ENCODE data around the gene SOX13.

The SOX13 gene

DNA sequence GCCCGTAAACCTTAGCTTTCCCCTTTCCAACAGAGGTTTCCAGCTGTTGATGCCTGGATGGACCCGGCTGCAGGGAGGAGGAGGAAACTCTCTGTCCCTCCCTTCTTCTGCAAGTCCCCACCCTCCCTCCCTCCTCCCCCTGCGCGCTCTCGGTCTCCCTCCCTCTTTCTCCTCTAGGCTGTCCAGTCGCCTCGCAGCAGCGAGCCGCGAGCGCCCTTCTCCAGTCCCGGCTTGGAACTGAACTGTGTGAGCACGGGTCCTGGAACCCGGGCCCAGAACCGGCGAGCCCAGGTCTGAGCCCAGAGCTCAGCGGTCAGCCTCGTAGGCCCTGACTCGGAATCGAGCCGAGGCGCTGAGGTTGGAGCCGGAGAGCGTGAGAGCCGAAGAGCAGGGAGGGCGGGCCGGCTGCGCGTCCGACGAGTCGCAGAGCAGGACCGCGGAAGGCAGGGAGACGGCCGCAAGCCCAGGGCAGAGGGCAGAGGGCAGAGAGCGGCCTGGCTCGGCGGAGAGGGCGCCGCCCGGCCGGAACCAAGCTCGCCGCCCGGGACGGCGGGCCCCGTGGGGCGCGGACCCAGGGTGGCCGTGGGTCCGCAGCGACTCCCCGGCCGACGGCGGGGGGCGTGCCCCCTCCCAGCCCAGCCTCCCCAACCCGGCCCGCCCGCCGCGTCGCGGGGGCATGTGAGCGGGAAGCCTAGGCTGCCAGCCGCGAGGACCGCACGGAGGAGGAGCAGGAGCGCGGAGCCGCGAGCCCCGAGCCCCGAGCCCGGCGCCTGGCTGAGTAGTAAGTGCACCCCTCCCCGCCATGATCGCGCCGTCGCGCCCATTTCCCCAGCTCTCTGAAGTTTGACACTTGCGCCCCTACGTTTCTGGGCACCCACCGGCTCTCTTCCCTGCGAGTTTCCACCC is at the start of gene SOX13:
SOX13 (plus strand) TSS at position 185 of the 906 bp plus-strand sequence. CDS start 39,801 bp downstream, outside the sequence.
- peak within 1 kb of the TSS; percentile 63 for H3K4me3 ChIP-seq (ENCODE audit: low read depth, low read length)
- TF ChIP-seq, protein P1, sequence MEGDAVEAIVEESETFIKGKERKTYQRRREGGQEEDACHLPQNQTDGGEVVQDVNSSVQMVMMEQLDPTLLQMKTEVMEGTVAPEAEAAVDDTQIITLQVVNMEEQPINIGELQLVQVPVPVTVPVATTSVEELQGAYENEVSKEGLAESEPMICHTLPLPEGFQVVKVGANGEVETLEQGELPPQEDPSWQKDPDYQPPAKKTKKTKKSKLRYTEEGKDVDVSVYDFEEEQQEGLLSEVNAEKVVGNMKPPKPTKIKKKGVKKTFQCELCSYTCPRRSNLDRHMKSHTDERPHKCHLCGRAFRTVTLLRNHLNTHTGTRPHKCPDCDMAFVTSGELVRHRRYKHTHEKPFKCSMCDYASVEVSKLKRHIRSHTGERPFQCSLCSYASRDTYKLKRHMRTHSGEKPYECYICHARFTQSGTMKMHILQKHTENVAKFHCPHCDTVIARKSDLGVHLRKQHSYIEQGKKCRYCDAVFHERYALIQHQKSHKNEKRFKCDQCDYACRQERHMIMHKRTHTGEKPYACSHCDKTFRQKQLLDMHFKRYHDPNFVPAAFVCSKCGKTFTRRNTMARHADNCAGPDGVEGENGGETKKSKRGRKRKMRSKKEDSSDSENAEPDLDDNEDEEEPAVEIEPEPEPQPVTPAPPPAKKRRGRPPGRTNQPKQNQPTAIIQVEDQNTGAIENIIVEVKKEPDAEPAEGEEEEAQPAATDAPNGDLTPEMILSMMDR (IDR thresholded peaks at IDR 0.05; ENCODE audit: low read depth, low read length, missing control alignments): peak; percentile 22
- DNase-seq (ENCODE audit: low read depth): peak; percentile 55
- in situ Hi-C loops (cut with HindIII; ENCODE audit: low sequenced_read_pairs): no loop called here

DNA sequence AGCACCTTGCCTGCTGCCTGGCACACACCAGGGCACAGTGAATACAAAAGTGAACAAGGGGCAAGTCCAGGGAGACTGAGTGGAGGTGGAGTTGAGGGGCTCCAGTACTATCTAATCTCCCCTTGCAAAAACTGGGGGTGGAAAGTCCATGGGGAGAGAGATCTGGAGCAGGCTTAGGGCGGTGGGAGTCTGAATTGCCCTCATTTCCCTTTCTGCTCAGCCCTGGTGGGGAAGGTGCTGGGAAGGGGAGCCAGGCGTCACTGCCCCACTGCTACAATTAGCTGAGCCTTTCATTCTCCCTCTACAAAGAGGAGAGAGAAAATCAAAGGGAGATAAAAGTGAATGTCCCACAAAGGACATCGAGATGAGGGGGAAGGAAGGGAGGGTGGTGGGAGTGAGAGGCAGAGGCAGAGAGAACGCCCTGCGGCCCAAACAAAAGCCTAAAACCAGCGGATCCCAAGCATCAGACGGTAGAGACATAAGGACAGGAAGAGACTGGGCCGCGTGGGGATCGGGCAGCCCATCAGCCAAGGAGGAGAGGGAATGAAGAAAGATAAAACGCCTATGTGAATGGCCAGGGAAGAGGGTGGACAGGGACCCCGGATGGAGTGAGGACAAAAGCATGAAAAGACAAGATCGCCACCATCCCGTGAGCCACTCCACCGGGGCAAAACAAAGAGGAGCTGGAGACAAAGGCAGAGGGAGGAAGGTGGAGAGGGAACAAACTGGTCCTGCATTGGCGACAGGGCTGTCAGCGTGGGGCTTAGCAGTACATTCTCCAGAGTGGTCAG is 46.8 kb upstream of the SOX13 start:
- no peak for DNase-seq (ENCODE audit: low read depth)
- in situ Hi-C loops (cut with HindIII; ENCODE audit: low sequenced_read_pairs): loop anchor here (10.0 kb wide), 1 partner anchor 151 kb away; no protein-coding TSS in a partner anchor
- TF ChIP-seq, protein P1 (IDR thresholded peaks at IDR 0.05; ENCODE audit: low read depth, low read length, missing control alignments): no peak
- H3K4me3 ChIP-seq (ENCODE audit: low read depth, low read length): no peak overlapping the region

DNA sequence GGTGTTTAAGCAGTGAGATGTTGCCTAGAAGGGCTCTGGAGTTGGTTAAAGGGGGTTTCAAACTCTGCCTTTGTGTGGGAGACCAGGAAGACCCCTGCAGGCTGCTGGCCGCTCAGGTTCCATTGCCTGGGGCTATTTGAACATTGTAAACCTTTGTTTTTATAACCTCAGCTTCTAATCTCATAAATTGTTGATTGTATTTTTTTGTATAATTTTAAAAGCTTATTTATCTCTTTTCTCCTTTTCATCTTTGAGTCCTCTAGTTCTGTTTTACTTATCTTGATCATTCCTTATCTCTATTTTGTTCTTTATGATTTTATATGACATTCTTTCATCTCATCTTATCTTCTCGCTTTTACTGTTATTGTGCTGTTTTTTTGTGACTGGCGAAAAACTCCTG is 45.5 kb upstream of the SOX13 start:
- TF ChIP-seq, protein P1 (IDR thresholded peaks at IDR 0.05; ENCODE audit: low read depth, low read length, missing control alignments): no peak
- DNase-seq (ENCODE audit: low read depth): no peak
- H3K4me3 ChIP-seq (ENCODE audit: low read depth, low read length): no peak overlapping the region
- in situ Hi-C loops (cut with HindIII; ENCODE audit: low sequenced_read_pairs): loop anchor here (10.0 kb wide), 1 partner anchor 153 kb away; no protein-coding TSS in a partner anchor

DNA sequence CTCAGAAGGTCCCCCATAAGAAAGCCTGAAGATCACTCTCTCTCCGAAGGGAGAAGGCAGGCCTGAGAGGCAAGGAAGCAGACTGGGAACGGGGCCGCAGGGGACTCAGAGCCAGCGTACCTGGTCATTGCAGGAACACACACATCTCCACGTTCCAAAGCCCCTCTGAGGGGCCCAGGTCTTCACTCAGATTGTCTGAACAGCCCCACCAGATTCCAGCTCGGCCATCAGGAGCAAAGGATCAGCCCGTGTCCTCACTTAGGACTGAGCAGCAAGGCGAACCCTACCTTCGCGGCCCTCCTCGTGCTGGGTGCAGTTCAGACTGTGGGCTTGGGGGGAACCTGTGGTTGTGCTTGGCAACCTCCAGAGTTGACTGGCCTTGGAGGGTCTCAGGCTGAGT is 43.9 kb upstream of the SOX13 start:
- no peak overlapping the region for H3K4me3 ChIP-seq (ENCODE audit: low read depth, low read length)
- DNase-seq (ENCODE audit: low read depth): no peak
- in situ Hi-C loops (cut with HindIII; ENCODE audit: low sequenced_read_pairs): loop anchor here (10.0 kb wide), 1 partner anchor 154 kb away; no protein-coding TSS in a partner anchor
- TF ChIP-seq, protein P1 (IDR thresholded peaks at IDR 0.05; ENCODE audit: low read depth, low read length, missing control alignments): no peak

DNA sequence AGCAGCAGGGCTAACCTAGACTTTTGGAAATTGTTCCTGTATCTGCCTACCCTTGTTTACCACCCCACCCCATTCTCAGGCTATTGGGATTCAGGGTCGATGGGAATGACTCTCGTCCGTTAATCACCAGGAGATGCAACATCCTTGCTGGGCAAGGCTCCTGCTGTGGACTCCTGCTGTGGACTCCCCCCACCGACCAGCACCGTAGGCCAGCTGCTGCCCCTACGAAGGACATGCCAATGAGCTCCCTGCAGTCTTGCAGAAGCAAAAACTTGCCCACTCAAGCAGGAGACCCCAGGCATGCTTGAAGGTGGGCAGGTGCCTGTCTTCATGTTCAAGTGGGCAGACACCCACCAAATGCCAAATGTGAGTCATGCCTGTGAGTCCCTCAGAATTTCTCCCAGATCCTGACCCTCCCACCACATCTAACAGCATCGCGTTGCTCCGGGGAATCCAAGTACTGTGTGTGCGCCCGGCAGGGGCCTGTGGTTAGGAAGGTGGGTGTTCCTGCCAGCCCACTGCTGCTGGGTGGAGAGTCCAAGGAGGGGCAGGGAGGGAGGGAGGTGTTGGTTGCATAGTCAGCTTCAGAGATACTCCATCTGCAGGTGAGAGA is 41.7 kb upstream of the SOX13 start:
- H3K4me3 ChIP-seq (ENCODE audit: low read depth, low read length): no peak overlapping the region
- TF ChIP-seq, protein P1 (IDR thresholded peaks at IDR 0.05; ENCODE audit: low read depth, low read length, missing control alignments): no peak
- DNase-seq (ENCODE audit: low read depth): peak; percentile 27
- in situ Hi-C loops (cut with HindIII; ENCODE audit: low sequenced_read_pairs): no loop called here

DNA sequence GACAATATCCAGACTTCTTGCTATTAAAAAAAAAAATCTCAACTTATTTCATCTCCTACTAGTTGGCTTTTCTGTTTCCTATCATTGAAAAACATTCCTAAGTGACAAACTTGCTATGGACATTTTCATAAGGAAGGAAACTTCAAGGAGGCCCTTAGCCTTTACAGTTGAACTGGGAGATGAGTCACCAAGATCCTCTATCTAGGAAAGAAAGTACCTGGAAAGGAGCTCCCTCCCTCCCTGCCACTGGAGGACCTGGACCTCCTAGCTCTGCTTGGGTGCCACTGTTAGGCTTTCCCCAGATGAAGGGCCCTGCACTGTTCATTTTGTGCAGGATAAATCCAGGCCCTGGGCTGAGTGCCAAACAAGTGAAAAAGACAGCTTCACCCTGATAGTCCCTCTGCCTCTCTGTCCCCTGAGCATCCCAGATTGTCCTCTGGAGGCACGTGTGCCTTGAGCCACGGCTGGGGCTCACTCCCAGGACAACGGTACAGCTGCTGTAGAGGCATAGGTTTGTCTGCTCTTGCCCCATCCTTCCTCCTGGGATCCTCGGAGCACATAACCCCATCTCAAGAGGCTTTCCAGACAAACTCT is 40.2 kb upstream of the SOX13 start:
- in situ Hi-C loops (cut with HindIII; ENCODE audit: low sequenced_read_pairs): no loop called here
- DNase-seq (ENCODE audit: low read depth): no peak
- TF ChIP-seq, protein P1 (IDR thresholded peaks at IDR 0.05; ENCODE audit: low read depth, low read length, missing control alignments): no peak
- H3K4me3 ChIP-seq (ENCODE audit: low read depth, low read length): no peak overlapping the region
